Heart left ventricle (tissue), 13 donors: ENCODE data around the gene NXPH4.

ENCODE experiments used
- CTCF ChIP-seq, 12 donors: fragments of 200-600 bp; sonication (generic) in 4 of 12; IDR thresholded peaks; one replicate each; pipeline versions ENCODE4 v1.5.0 to v1.8.0; 2018 to 2022; ENCODE audit warnings: antibody characterized with exemption in 12 of 12, mild to moderate bottlenecking in 5 of 12
- POLR2A ChIP-seq, 2 donors: fragments of 450-650 bp; IDR thresholded peaks; one replicate each; pipeline ENCODE4 v1.6.1; 2017; ENCODE audit warnings: antibody characterized with exemption in 2 of 2, mild to moderate bottlenecking in 2 of 2, moderate library complexity in 2 of 2
- donor health status: ischemic (EF 13 %, LVEDD 7.1; RV severe dilation, severe dysfunction).
- donor health status: DM: no; HTN: yes; CAD: no.
- donor health status: DM: no; HTN: no; CAD: no.
- donor health status: ischemic (EF 25% LVEDD 6.9; RV normal size, moderate dysfunction).
- donor health status: ischemic (EF 25% LVEDD 5.7; RV mildly dilated, moderate dysfunction).
- donor health status: ischemic (EF 35%, LVEDD 5.7; RV mildly dilated, moderate dysfunction).
- donor health status: nonischemic (EF 11% LVEDD 7.7; RV severe dilation, severe dysfunction).
- donor health status: DM: yes; HTN: yes; CAD: no.
- donor health status: PGD.
- donor health status: ischemic (EF 29% LVEDD 5.4; RV normal size, mild dysfunction).
- donor health status: nonischemic (EF 23%, LVEDD 6.1; RV moderate dilation, normal function).

- TF ChIP-seq CTCF (IDR thresholded peaks at IDR 0.05), result no peak
- TF ChIP-seq POLR2A (IDR thresholded peaks at IDR 0.05), result no peak
Observed at GRCh38 chr12:57170927-57171326, 45.7 kb upstream of the NXPH4 start.
